GM06990 (cell line): Measurements from ENCODE around the gene ACOX2.

Experiments
- DNase-seq: peaks from one replicate; pipeline ENCODE4 v3.0.0-alpha.2; 2011; ENCODE audit not compliant: insufficient read length; ENCODE audit errors: extremely low read depth
- H3K27me3 ChIP-seq: replicated peaks from 2 replicates; pipeline ENCODE4 v1.6.0; 2011; ENCODE audit warnings: low read length; ENCODE audit not compliant: control insufficient read depth, insufficient read depth
- H3K36me3 ChIP-seq: 2 replicates; pipeline ENCODE4 v1.5.1; 2011; ENCODE audit warnings: low read length; ENCODE audit not compliant: control insufficient read depth, insufficient read depth
- H3K4me3 ChIP-seq: replicated peaks from 2 replicates; pipeline ENCODE4 v1.5.1; 2011; ENCODE audit warnings: low read depth, mild to moderate bottlenecking, control low read depth, low read length
- TF ChIP-seq, protein P1 (sequence below): IDR thresholded peaks from 2 replicates; pipeline ENCODE4 v1.5.1; 2011; ENCODE audit warnings: low read length, control low read depth, mild to moderate bottlenecking, inconsistent platforms; ENCODE audit not compliant: insufficient read depth, poor library complexity, severe bottlenecking

Gene ACOX2

GRCh38 chr3:58536501-58537411 is at the start of gene ACOX2:
TSS of gene ACOX2 (minus strand) at chr3:58537190. CDS start at chr3:58535106, 2,084 bp downstream.
- Histone ChIP-seq H3K36me3 (no peaks in the 10 kb centered on the region), H3K27me3 (no peaks in the 10 kb centered on the region; the same call in 1 of the 2 replicates), H3K4me3 (no peak within 1 kb of the TSS)
- TF ChIP-seq, protein P1, sequence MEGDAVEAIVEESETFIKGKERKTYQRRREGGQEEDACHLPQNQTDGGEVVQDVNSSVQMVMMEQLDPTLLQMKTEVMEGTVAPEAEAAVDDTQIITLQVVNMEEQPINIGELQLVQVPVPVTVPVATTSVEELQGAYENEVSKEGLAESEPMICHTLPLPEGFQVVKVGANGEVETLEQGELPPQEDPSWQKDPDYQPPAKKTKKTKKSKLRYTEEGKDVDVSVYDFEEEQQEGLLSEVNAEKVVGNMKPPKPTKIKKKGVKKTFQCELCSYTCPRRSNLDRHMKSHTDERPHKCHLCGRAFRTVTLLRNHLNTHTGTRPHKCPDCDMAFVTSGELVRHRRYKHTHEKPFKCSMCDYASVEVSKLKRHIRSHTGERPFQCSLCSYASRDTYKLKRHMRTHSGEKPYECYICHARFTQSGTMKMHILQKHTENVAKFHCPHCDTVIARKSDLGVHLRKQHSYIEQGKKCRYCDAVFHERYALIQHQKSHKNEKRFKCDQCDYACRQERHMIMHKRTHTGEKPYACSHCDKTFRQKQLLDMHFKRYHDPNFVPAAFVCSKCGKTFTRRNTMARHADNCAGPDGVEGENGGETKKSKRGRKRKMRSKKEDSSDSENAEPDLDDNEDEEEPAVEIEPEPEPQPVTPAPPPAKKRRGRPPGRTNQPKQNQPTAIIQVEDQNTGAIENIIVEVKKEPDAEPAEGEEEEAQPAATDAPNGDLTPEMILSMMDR: no peak
- DNase-seq: no peak

- no peak overlapping the region for H3K4me3 ChIP-seq
- no peaks in the 10 kb centered on the region for H3K36me3 ChIP-seq
- no peaks in the 10 kb centered on the region; the same call in none of the 2 replicates for H3K27me3 ChIP-seq
- no peak for DNase-seq
- TF ChIP-seq, protein P1: no peak
These were observed 49.0 kb upstream of the ACOX2 start for GRCh38 chr3:58585994-58586393.

DNA sequence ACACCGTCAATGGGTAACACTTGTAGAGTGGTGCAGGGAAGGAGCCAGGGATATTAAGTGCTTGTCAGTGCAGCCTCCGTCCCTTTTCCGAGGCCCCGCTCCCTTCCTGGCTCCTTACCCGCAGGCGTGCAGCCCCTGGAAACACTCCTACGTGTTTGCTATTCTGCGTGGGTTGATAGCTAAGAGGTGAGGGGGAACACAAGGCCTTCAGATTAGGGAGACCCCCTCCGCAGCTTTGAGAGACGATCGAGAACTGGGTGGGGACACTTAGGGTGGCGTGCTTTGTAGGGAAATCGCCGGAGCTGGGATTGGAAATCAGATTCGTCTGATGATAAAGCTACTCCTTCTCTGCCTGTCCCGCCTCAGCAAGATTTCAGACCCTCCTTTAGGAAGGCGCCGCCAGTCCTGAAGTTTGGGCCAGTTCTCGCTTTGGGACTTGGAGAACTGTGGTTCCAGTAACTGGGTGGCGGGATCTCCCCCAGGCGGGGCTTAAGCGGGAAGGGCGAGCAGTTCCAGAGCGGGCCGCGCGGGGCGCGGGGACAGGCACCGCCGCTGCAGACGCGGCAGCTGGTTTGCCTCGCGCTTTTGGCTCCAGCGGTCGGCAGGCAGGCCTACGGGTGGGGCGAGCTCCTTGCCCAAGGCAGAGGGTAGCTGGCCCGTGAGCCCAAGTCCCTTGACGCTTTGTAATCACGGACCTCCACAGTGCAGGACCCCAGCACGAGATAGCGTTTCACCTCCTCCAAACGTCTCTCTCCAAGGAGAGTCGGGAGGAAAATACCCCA is 48.2 kb upstream of the ACOX2 start:
- TF ChIP-seq, protein P1: peak; percentile 59
- peak; percentile 78 for DNase-seq
- H3K27me3 ChIP-seq: no peaks in the 10 kb centered on the region; the same call in none of the 2 replicates
- H3K4me3 ChIP-seq: peak overlapping the region; percentile 14
- no peaks in the 10 kb centered on the region for H3K36me3 ChIP-seq

DNA sequence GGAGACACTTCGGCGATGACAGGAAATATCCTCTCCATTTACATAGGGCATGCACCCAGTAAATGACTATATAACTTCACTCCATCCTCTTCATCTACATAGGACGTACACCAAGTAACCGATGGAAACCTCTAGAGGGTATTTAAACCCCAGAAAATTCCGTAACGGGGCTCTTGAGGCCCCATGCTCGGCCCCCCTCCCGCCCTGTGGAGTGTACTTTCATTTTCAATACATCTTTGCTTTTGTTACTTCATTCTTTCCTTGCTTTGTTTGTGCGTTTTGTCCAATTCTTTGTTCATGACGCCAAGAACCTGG is 47.7 kb upstream of the ACOX2 start:
- TF ChIP-seq, protein P1: no peak
- H3K27me3 ChIP-seq: no peaks in the 10 kb centered on the region; the same call in none of the 2 replicates
- no peak overlapping the region for H3K4me3 ChIP-seq
- no peaks in the 10 kb centered on the region for H3K36me3 ChIP-seq
- DNase-seq: no peak

- no peak for DNase-seq
- no peaks in the 10 kb centered on the region; the same call in none of the 2 replicates for H3K27me3 ChIP-seq
- TF ChIP-seq, protein P1: no peak
- no peak overlapping the region for H3K4me3 ChIP-seq
- H3K36me3 ChIP-seq: no peaks in the 10 kb centered on the region
These were observed 44.5 kb upstream of the ACOX2 start for GRCh38 chr3:58581328-58582091.
